ENCODE results near the gene FBP1. TPM values are rescaled to one million over a fixed set of nuclear protein-coding genes. Genes with fewer than 3 reads are reported as not detected.

The FBP1 gene
- total RNA-seq, 2 experiments from 2014 or later = 3.0 to 3.6 TPM

DNA sequence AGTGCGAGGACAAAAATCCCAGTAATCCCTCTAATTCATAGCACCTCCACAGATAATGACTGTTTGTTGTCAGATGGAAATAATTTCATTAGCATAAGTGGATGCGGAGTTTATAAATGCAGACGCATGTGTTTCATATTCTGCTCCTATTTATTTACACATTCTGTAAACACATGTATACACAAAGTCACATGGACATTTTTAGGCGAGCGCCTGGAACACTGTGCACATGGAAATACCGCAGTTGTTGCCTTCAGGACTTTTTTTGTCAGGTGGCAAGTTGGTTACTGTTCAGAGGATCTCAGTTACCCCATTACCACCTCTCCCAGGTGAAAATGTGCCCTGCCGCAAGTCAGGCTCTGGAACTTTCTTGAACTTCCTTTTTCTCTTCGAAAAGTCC, 40.3 kb upstream of the FBP1 start:
- Mint-ChIP-seq H3K27me3 (peaks cover 24% of the 10 kb centered on the region), H3K36me3 (ENCODE audit: low read depth) (no peaks in the 10 kb centered on the region), H3K4me1 (ENCODE audit: low read depth) (no peaks in the 10 kb centered on the region), H3K4me3 (no peak overlapping the region), H3K9me3 (no peaks in the 10 kb centered on the region), H3K27ac (no peak overlapping the region)
- TF ChIP-seq, protein P1, sequence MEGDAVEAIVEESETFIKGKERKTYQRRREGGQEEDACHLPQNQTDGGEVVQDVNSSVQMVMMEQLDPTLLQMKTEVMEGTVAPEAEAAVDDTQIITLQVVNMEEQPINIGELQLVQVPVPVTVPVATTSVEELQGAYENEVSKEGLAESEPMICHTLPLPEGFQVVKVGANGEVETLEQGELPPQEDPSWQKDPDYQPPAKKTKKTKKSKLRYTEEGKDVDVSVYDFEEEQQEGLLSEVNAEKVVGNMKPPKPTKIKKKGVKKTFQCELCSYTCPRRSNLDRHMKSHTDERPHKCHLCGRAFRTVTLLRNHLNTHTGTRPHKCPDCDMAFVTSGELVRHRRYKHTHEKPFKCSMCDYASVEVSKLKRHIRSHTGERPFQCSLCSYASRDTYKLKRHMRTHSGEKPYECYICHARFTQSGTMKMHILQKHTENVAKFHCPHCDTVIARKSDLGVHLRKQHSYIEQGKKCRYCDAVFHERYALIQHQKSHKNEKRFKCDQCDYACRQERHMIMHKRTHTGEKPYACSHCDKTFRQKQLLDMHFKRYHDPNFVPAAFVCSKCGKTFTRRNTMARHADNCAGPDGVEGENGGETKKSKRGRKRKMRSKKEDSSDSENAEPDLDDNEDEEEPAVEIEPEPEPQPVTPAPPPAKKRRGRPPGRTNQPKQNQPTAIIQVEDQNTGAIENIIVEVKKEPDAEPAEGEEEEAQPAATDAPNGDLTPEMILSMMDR (IDR thresholded peaks at IDR 0.05) = no peak
- Histone ChIP-seq H3K27ac (ENCODE audit: low read depth in 1 of 2, low read length in 2 of 2) (no peak overlapping the region), H3K36me3 (ENCODE audit: insufficient read depth, low read length) (no peaks in the 10 kb centered on the region), H3K4me3 (ENCODE audit: low read length) (no peak overlapping the region), H3K9me3 (ENCODE audit: control insufficient read depth in 1 of 2, insufficient read depth in 1 of 2, low read length in 2 of 2) (no peaks in the 10 kb centered on the region), H3K27me3 (ENCODE audit: control insufficient read depth in 1 of 2, insufficient read depth in 2 of 2, low read length in 2 of 2) (no peaks in the 10 kb centered on the region), H3K4me1 (ENCODE audit: insufficient read depth, low read length) (peaks cover 3% of the 10 kb centered on the region)
- ChIA-PET CTCF (interaction anchor here (3.2 kb wide), 1 partner anchor 449 kb away, joined by 80 read pairs; no protein-coding TSS in a partner anchor), POLR2A (interaction anchor here (1.7 kb wide), 1 partner anchor 448 kb away, joined by 3 read pairs; no protein-coding TSS in a partner anchor)
- intact Hi-C loops (cut with DNase I, micrococcal nuclease) = no loop called here
- DNase-seq = no peak
- ATAC-seq (ENCODE audit: poor library complexity) = no peak

- intact Hi-C loops (cut with DNase I, micrococcal nuclease) = no loop called here
- no peaks in the 10 kb centered on the region for H3K9me3 ChIP-seq (ENCODE audit: control insufficient read depth in 1 of 2, insufficient read depth in 1 of 2, low read length in 2 of 2)
- DNase-seq = no peak
- Mint-ChIP-seq H3K4me1 (ENCODE audit: low read depth) (no peaks in the 10 kb centered on the region), H3K36me3 (ENCODE audit: low read depth) (no peaks in the 10 kb centered on the region), H3K4me3 (no peak overlapping the region), H3K27ac (no peak overlapping the region), H3K9me3 (no peaks in the 10 kb centered on the region), H3K27me3 (peaks cover 24% of the 10 kb centered on the region)
- peaks cover 3% of the 10 kb centered on the region for H3K4me1 ChIP-seq (ENCODE audit: insufficient read depth, low read length)
- no peaks in the 10 kb centered on the region for H3K36me3 ChIP-seq (ENCODE audit: insufficient read depth, low read length)
- no peak for ATAC-seq (ENCODE audit: poor library complexity)
- H3K27ac ChIP-seq (ENCODE audit: low read depth in 1 of 2, low read length in 2 of 2) = no peak overlapping the region
- TF ChIP-seq, protein P1 (IDR thresholded peaks at IDR 0.05) = no peak
- no peaks in the 10 kb centered on the region for H3K27me3 ChIP-seq (ENCODE audit: control insufficient read depth in 1 of 2, insufficient read depth in 2 of 2, low read length in 2 of 2)
- POLR2A ChIA-PET = no interaction called here
- no peak overlapping the region for H3K4me3 ChIP-seq (ENCODE audit: low read length)
- CTCF ChIA-PET = interaction anchor here (1.7 kb wide), 1 partner anchor 9 kb away, joined by 6 read pairs; no protein-coding TSS in a partner anchor
Observed at GRCh38 chr9:94677929-94678328, 38.6 kb upstream of the FBP1 start.

DNA sequence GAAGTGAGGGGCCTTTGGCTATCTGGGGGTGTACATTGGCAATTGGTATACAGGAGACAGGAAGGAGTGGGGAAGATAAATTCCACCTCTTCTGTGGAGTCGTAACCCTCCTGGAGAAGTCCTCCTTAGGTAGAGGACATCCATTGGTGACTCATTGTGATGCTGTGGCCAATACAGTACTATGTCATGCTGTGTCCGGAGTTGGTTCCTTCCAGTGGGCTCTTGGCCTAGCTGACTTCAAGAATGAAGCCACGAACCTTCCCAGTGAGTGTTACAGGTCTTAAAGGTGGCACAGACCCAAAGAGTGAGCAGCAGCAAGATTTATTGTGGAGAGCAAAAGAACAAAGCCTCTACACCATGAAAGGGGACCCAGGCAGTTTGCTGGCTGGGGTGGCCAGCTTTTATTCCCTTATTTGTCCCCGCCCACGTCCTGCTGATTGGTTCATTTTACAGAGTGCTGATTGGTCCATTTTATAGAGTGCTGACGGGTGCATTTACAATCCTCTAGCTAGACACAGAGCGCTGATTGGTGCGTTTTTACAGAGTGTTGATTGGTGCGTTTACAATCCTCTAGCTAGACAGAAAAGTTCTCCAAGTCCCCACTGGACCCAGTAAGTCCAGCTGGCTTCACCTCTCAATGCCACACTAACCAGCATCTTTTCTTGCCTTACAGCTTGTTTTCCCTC, 37.3 kb upstream of the FBP1 start:
- Mint-ChIP-seq H3K27me3 (peaks cover 24% of the 10 kb centered on the region), H3K27ac (no peak overlapping the region), H3K4me3 (no peak overlapping the region), H3K9me3 (no peaks in the 10 kb centered on the region), H3K36me3 (ENCODE audit: low read depth) (no peaks in the 10 kb centered on the region), H3K4me1 (ENCODE audit: low read depth) (no peaks in the 10 kb centered on the region)
- CTCF ChIA-PET = interaction anchor here (1.7 kb wide), 1 partner anchor 8 kb away, joined by 6 read pairs; no protein-coding TSS in a partner anchor
- DNase-seq (no peak), ATAC-seq (ENCODE audit: poor library complexity) (no peak)
- POLR2A ChIA-PET = no interaction called here
- Histone ChIP-seq H3K9me3 (ENCODE audit: control insufficient read depth in 1 of 2, insufficient read depth in 1 of 2, low read length in 2 of 2) (no peaks in the 10 kb centered on the region), H3K4me3 (ENCODE audit: low read length) (no peak overlapping the region), H3K27ac (ENCODE audit: low read depth in 1 of 2, low read length in 2 of 2) (no peak overlapping the region), H3K4me1 (ENCODE audit: insufficient read depth, low read length) (peaks cover 3% of the 10 kb centered on the region), H3K36me3 (ENCODE audit: insufficient read depth, low read length) (no peaks in the 10 kb centered on the region), H3K27me3 (ENCODE audit: control insufficient read depth in 1 of 2, insufficient read depth in 2 of 2, low read length in 2 of 2) (no peaks in the 10 kb centered on the region)
- TF ChIP-seq, protein P1 (IDR thresholded peaks at IDR 0.05) = no peak
- intact Hi-C loops (cut with DNase I, micrococcal nuclease) = no loop called here
